HCT116 (cell line): ENCODE measurements around the gene PRKAG2. TPM values are rescaled to one million over a fixed set of nuclear protein-coding genes. Genes with fewer than 3 reads are reported as not detected.

ENCODE experiments used
- ATAC-seq: fragments of 200-7000 bp; cut with Tn5 transposase; 2 replicates; pipeline ENCODE4 v1.9.1; 2020; ENCODE audit warnings: mild to moderate bottlenecking, moderate library complexity
- BruUV-seq: library from RNA; stranded (reverse); fragments of 400-500 nt; replicated peaks from 2 replicates; lab custom pipeline; 2021; lab: Mats Ljungman, UMichigan
- CTCF ChIA-PET: fragments of 300-600 bp; sonication (Branson Sonifier 250); formaldehyde crosslinking; loops from one replicate; lab custom pipeline; 2021; ENCODE audit warnings: antibody characterized with exemption; lab: Charles Lee
- POLR2A ChIA-PET: fragments of 300-600, 350-600 bp; sonication (Branson Sonifier 250); formaldehyde crosslinking; loops from one replicate; lab custom pipeline; 2021; ENCODE audit warnings: antibody characterized with exemption; lab: Charles Lee
- RAD21 ChIA-PET, 2 experiments: fragments of 300-600 bp; sonication (Branson Sonifier 250); formaldehyde crosslinking; loops; one replicate each; lab custom pipeline; 2023; ENCODE audit warnings: low total read pairs in 2 of 2; ENCODE audit not compliant: uncharacterized antibody in 2 of 2, unreplicated experiment in 2 of 2, low non-redundant PET in 1 of 2; lab: Charles Lee
- DNase-seq: peaks from one replicate; pipeline ENCODE4 v3.0.0-alpha.2; 2010; ENCODE audit warnings: low read depth, low spot score
- H2AFZ ChIP-seq: fragments of 200-600 bp; shearing (Covaris generic), sonication (generic); 2 replicates; pipeline ENCODE4 v1.6.1; 2017; ENCODE audit warnings: low read depth, mixed run types, mixed read lengths, antibody characterized with exemption, low read length; ENCODE audit not compliant: poor library complexity, severe bottlenecking
- H3K27ac ChIP-seq: 2 replicates; pipeline ENCODE4 v1.5.1; 2012; ENCODE audit warnings: low read depth, low read length
- H3K27me3 ChIP-seq: fragments of 200-600 bp; sonication (generic); 2 replicates; pipeline ENCODE4 v1.6.1; 2016; ENCODE audit warnings: mixed run types, low read length, mixed read lengths; ENCODE audit not compliant: insufficient read depth
- H3K36me3 ChIP-seq, 2 experiments: fragments of 200-500 bp in 1 of 2; fragments of 200-600 bp in 1 of 2; sonication (Bioruptor generic) in 1 of 2; sonication (generic) in 1 of 2; 2 replicates each; pipeline versions ENCODE4 v1.5.1 to v1.6.1; 2014 to 2016; ENCODE audit warnings: low read length in 2 of 2, inconsistent platforms in 1 of 2, mixed read lengths in 1 of 2, mixed run types in 1 of 2; ENCODE audit not compliant: insufficient read depth in 2 of 2, control insufficient read depth in 1 of 2
- H3K4me1 ChIP-seq, 2 experiments: fragments of 200-600 bp in 1 of 2; sonication (generic) in 1 of 2; 2 replicates each; pipeline versions ENCODE4 v1.5.1 to v1.6.1; 2012 to 2017; ENCODE audit warnings: low read length in 2 of 2, inconsistent platforms in 1 of 2, mild to moderate bottlenecking in 1 of 2, mixed read lengths in 1 of 2, mixed run types in 1 of 2, moderate library complexity in 1 of 2; ENCODE audit not compliant: insufficient read depth in 2 of 2, control insufficient read depth in 1 of 2
- H3K4me2 ChIP-seq: fragments of 200-600 bp; sonication (generic); 2 replicates; pipeline ENCODE4 v1.6.1; 2017; ENCODE audit warnings: mixed run types, low read length, mixed read lengths
- H3K4me3 ChIP-seq, 2 experiments: fragments of 200-600 bp in 1 of 2; sonication (generic) in 1 of 2; replicated peaks in 1 of 2; 2 replicates each; pipeline ENCODE4 v1.5.1; 2011 to 2016; ENCODE audit warnings: low read length in 2 of 2, control low read depth in 1 of 2, low read depth in 1 of 2, mild to moderate bottlenecking in 1 of 2, mixed read lengths in 1 of 2, mixed run types in 1 of 2
- H3K79me2 ChIP-seq: fragments of 200-600 bp; sonication (generic); 2 replicates; pipeline ENCODE4 v1.6.1; 2017; ENCODE audit warnings: mild to moderate bottlenecking, mixed run types, low read length, moderate library complexity, mixed read lengths; ENCODE audit not compliant: insufficient read depth
- H3K9ac ChIP-seq: fragments of 200-600 bp; sonication (generic); 2 replicates; pipeline ENCODE4 v1.6.1; 2016; ENCODE audit warnings: low read length, mixed read lengths
- H3K9me2 ChIP-seq: fragments of 200-600 bp; sonication (generic), shearing (Covaris generic); 2 replicates; pipeline ENCODE4 v1.6.1; 2017; ENCODE audit warnings: mixed run types, mild to moderate bottlenecking, moderate library complexity; ENCODE audit not compliant: insufficient read depth
- H3K9me3 ChIP-seq, 2 experiments: fragments of 200-500 bp in 1 of 2; fragments of 200-600 bp in 1 of 2; sonication (Bioruptor generic) in 1 of 2; sonication (generic) in 1 of 2; 2 replicates each; pipeline ENCODE4 v1.6.1; 2014 to 2017; ENCODE audit warnings: low read length in 2 of 2, mixed read lengths in 2 of 2, inconsistent platforms in 1 of 2, low read depth in 1 of 2, mild to moderate bottlenecking in 1 of 2, mixed run types in 1 of 2, moderate library complexity in 1 of 2; ENCODE audit not compliant: control insufficient read depth in 1 of 2, insufficient read depth in 1 of 2
- H4K20me1 ChIP-seq: fragments of 200-600 bp; sonication (generic), shearing (Covaris generic); 2 replicates; pipeline ENCODE4 v1.6.1; 2017; ENCODE audit warnings: mixed run types, mild to moderate bottlenecking, moderate library complexity; ENCODE audit not compliant: insufficient read depth
- CEBPB ChIP-seq: IDR thresholded peaks from 2 replicates; pipeline ENCODE4 v1.6.1; 2012; ENCODE audit warnings: low read depth
- EGR1 ChIP-seq: IDR thresholded peaks from 2 replicates; pipeline ENCODE4 v1.6.1; 2012; ENCODE audit warnings: low read depth
- ELF1 ChIP-seq: IDR thresholded peaks from 2 replicates; pipeline ENCODE4 v1.6.1; 2012; ENCODE audit warnings: low read depth, borderline replicate concordance
- EZH2phosphoT487 ChIP-seq: fragments of 200-600 bp; IDR thresholded peaks from 2 replicates; pipeline ENCODE4 v1.6.1; 2018; ENCODE audit warnings: antibody characterized with exemption, borderline replicate concordance
- FOSL1 ChIP-seq: IDR thresholded peaks from 2 replicates; pipeline ENCODE4 v1.6.1; 2012; ENCODE audit warnings: low read depth
- POLR2A ChIP-seq: IDR thresholded peaks from 2 replicates; pipeline ENCODE4 v1.7.0; 2011; ENCODE audit warnings: borderline replicate concordance; ENCODE audit not compliant: insufficient read depth, insufficient read length; ENCODE audit errors: extremely low read depth
- RAD21 ChIP-seq: IDR thresholded peaks from 2 replicates; pipeline ENCODE4 v1.6.1; 2012; ENCODE audit warnings: low read depth, mild to moderate bottlenecking
- YY1 ChIP-seq: IDR thresholded peaks from 2 replicates; pipeline ENCODE4 v1.6.1; 2011; ENCODE audit warnings: low read length, low read depth, moderate library complexity, mild to moderate bottlenecking; ENCODE audit not compliant: insufficient replicate concordance; ENCODE audit errors: extremely low read depth
- ZFX ChIP-seq: fragments of 450-650 bp; IDR thresholded peaks from 2 replicates; pipeline ENCODE4 v1.6.1; 2017
- intact Hi-C: fragments of 100-400 bp; cut with micrococcal nuclease; formaldehyde crosslinking; loops from 2 replicates; pipeline ENCODE4 v1.10.0; 2022
- total RNA-seq: library from RNA; stranded (reverse); gene quantifications from one replicate; pipeline ENCODE4 v1.2.1, GENCODE V29; 2021; ENCODE audit not compliant: unreplicated experiment
- TF ChIP-seq, protein P1 (sequence below): IDR thresholded peaks from 2 replicates; pipeline ENCODE4 v1.6.1; 2012
- TF ChIP-seq, protein P2 (sequence below), 3 experiments: fragments of 200-600 bp in 1 of 3; sonication (generic) in 1 of 3; IDR thresholded peaks in 2 of 3; conservative IDR thresholded peaks in 1 of 3; 2 replicates each; pipeline ENCODE4 v1.5.1; 2012 to 2017; ENCODE audit warnings: low read depth in 2 of 3, low read length in 2 of 3, antibody characterized with exemption in 1 of 3, borderline replicate concordance in 1 of 3, control low read depth in 1 of 3, mild to moderate bottlenecking in 1 of 3, mixed read lengths in 1 of 3, mixed run types in 1 of 3, moderate library complexity in 1 of 3; ENCODE audit not compliant: insufficient read depth in 1 of 3
- TF ChIP-seq, protein P3 (sequence below): IDR thresholded peaks from 2 replicates; pipeline ENCODE4 v1.6.1; 2011; ENCODE audit warnings: mild to moderate bottlenecking, low read length, moderate library complexity; ENCODE audit not compliant: insufficient replicate concordance; ENCODE audit errors: extremely low read depth
- TF ChIP-seq, protein P4 (sequence below): IDR thresholded peaks from 2 replicates; pipeline ENCODE4 v1.6.1; 2012; ENCODE audit warnings: low read depth

PRKAG2 gene
- total RNA-seq, 1 experiment from 2014 or later = 23.6 TPM

DNA sequence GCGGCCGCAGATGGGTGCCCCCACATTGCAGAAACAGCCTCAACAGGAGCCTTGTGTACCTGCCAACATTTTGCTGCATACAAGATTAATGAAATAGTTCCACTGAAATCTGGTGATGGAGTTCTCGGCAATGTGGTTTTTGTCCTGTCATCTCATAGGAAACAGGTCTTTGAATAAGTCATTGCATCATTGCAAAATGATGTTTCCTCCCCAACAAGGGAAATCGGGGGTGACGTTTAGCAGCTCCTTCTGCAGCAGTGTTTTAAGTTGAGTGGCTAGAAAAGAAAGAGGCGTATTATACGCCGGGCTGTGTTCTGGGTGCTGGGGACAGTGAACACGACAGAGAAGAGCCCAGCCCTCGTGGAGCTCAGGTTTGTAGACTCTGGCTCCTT is 177.0 kb downstream of the PRKAG2 start:
- Histone ChIP-seq H3K27me3 (no peaks in the 10 kb centered on the region), H3K4me1 (peaks cover 8 to 17% of the 10 kb centered on the region in 2 experiments; a peak in 3 of 4 replicates), H3K4me2 (no peak overlapping the region), H3K79me2 (no peaks in the 10 kb centered on the region), H3K36me3 (no peaks in the 10 kb centered on the region), H4K20me1 (no peaks in the 10 kb centered on the region), H3K27ac (no peak overlapping the region), H3K4me3 (no peak overlapping the region), H3K9ac (no peak overlapping the region), H2AFZ (no peak overlapping the region), H3K9me2 (no peaks in the 10 kb centered on the region), H3K9me3 (no peaks in the 10 kb centered on the region)
- no peak for ATAC-seq
- POLR2A ChIA-PET = no interaction called here
- RAD21 ChIA-PET = no interaction called here
- no TSS peak for BruUV-seq
- no peak for DNase-seq
- CTCF ChIA-PET = no interaction called here
- TF ChIP-seq FOSL1 = no peak
- TF ChIP-seq YY1 = no peak
- no peak for TF ChIP-seq EZH2phosphoT487
- no peak for TF ChIP-seq RAD21
- TF ChIP-seq, protein P1, sequence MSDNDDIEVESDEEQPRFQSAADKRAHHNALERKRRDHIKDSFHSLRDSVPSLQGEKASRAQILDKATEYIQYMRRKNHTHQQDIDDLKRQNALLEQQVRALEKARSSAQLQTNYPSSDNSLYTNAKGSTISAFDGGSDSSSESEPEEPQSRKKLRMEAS = no peak
- TF ChIP-seq EGR1 = no peak
- no peak for TF ChIP-seq ELF1
- TF ChIP-seq, protein P2, sequence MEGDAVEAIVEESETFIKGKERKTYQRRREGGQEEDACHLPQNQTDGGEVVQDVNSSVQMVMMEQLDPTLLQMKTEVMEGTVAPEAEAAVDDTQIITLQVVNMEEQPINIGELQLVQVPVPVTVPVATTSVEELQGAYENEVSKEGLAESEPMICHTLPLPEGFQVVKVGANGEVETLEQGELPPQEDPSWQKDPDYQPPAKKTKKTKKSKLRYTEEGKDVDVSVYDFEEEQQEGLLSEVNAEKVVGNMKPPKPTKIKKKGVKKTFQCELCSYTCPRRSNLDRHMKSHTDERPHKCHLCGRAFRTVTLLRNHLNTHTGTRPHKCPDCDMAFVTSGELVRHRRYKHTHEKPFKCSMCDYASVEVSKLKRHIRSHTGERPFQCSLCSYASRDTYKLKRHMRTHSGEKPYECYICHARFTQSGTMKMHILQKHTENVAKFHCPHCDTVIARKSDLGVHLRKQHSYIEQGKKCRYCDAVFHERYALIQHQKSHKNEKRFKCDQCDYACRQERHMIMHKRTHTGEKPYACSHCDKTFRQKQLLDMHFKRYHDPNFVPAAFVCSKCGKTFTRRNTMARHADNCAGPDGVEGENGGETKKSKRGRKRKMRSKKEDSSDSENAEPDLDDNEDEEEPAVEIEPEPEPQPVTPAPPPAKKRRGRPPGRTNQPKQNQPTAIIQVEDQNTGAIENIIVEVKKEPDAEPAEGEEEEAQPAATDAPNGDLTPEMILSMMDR (IDR thresholded peaks at IDR 0.05 in 2 of 3, conservative IDR thresholded peaks at IDR 0.05 in 1 of 3; ENCODE audit: borderline replicate concordance in 1 of 3, insufficient read depth in 1 of 3, low read depth in 2 of 3, low read length in 2 of 3) = no peak
- TF ChIP-seq POLR2A = no peak
- TF ChIP-seq, protein P3, sequence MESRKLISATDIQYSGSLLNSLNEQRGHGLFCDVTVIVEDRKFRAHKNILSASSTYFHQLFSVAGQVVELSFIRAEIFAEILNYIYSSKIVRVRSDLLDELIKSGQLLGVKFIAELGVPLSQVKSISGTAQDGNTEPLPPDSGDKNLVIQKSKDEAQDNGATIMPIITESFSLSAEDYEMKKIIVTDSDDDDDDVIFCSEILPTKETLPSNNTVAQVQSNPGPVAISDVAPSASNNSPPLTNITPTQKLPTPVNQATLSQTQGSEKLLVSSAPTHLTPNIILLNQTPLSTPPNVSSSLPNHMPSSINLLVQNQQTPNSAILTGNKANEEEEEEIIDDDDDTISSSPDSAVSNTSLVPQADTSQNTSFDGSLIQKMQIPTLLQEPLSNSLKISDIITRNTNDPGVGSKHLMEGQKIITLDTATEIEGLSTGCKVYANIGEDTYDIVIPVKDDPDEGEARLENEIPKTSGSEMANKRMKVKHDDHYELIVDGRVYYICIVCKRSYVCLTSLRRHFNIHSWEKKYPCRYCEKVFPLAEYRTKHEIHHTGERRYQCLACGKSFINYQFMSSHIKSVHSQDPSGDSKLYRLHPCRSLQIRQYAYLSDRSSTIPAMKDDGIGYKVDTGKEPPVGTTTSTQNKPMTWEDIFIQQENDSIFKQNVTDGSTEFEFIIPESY = no peak
- TF ChIP-seq ZFX = no peak
- TF ChIP-seq, protein P4, sequence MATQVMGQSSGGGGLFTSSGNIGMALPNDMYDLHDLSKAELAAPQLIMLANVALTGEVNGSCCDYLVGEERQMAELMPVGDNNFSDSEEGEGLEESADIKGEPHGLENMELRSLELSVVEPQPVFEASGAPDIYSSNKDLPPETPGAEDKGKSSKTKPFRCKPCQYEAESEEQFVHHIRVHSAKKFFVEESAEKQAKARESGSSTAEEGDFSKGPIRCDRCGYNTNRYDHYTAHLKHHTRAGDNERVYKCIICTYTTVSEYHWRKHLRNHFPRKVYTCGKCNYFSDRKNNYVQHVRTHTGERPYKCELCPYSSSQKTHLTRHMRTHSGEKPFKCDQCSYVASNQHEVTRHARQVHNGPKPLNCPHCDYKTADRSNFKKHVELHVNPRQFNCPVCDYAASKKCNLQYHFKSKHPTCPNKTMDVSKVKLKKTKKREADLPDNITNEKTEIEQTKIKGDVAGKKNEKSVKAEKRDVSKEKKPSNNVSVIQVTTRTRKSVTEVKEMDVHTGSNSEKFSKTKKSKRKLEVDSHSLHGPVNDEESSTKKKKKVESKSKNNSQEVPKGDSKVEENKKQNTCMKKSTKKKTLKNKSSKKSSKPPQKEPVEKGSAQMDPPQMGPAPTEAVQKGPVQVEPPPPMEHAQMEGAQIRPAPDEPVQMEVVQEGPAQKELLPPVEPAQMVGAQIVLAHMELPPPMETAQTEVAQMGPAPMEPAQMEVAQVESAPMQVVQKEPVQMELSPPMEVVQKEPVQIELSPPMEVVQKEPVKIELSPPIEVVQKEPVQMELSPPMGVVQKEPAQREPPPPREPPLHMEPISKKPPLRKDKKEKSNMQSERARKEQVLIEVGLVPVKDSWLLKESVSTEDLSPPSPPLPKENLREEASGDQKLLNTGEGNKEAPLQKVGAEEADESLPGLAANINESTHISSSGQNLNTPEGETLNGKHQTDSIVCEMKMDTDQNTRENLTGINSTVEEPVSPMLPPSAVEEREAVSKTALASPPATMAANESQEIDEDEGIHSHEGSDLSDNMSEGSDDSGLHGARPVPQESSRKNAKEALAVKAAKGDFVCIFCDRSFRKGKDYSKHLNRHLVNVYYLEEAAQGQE = no peak
- TF ChIP-seq CEBPB = no peak
- intact Hi-C loops = no loop called here
